ENCODE measurements around the gene NR1D1. TPM values are rescaled to one million over a fixed set of nuclear protein-coding genes. Genes with fewer than 3 reads are reported as not detected.

The NR1D1 gene
- polyA plus RNA-seq, 1 of the 3 experiments (the other 2 are of a cell fraction), result 6.5 TPM

GRCh38 chr17:40107522-40108174, 7.3 kb upstream of the NR1D1 start:
- peaks cover 28 to 29% of the 10 kb centered on the region in 2 experiments for H3K4me1 ChIP-seq (ENCODE audit: control insufficient read depth in 1 of 2, insufficient read depth in 2 of 2, low read depth in 1 of 2, low read length in 1 of 2)
- TF ChIP-seq GABPA (IDR thresholded peaks at IDR 0.05; ENCODE audit: low read depth) (no peak), SMC3 (IDR thresholded peaks at IDR 0.05; ENCODE audit: low read depth, low read length) (no peak), EZH2phosphoT487 (IDR thresholded peaks at IDR 0.05; ENCODE audit: borderline replicate concordance, low read depth) (no peak), REST (IDR thresholded peaks at IDR 0.05; ENCODE audit: low read depth, low read length) (no peak), CTCF (IDR thresholded peaks at IDR 0.05) (no peak), FOXJ3 (CRISPR knock-in tag; IDR thresholded peaks at IDR 0.05) (no peak), GATA2 (CRISPR knock-in tag; IDR thresholded peaks at IDR 0.05) (no peak)
- no peaks in the 10 kb centered on the region for H3K9me3 ChIP-seq
- no peak overlapping the region for H2AFZ ChIP-seq (ENCODE audit: low read depth)
- WGBS (ENCODE audit: low lambda C conversion rate), result 85% methylated on average over 5 of the region's 5 CpGs
- H3K36me3 ChIP-seq (replicated peaks in 1 of 2; ENCODE audit: control insufficient read depth in 1 of 2, insufficient read depth in 2 of 2, low read length in 1 of 2), result no peaks in the 10 kb centered on the region
- no peak overlapping the region for H3K27ac ChIP-seq (ENCODE audit: low read depth in 2 of 2, low read length in 1 of 2)
- H3K9me2 ChIP-seq, result no peaks in the 10 kb centered on the region
- H3K79me2 ChIP-seq (ENCODE audit: insufficient read depth), result no peaks in the 10 kb centered on the region; the same call in 1 of the 2 replicates
- H3K27me3 ChIP-seq (ENCODE audit: insufficient read depth), result no peaks in the 10 kb centered on the region
- no peak overlapping the region for H3K4me2 ChIP-seq
- ChIA-PET POLR2A (no interaction called here), CTCF (interaction anchor here (1.1 to 1.9 kb wide), 5 partner anchors 9 to 82 kb away, joined by 3 to 10 read pairs (median 5); no protein-coding TSS in a partner anchor)
- DNase-seq, result no peak
- no peak overlapping the region for H3K4me3 ChIP-seq (ENCODE audit: low read depth in 2 of 2, low read length in 1 of 2)
- H3K9ac ChIP-seq, result no peak overlapping the region
- peaks cover 24% of the 10 kb centered on the region for H3F3A ChIP-seq (replicated peaks; ENCODE audit: insufficient read depth)
- H4K20me1 ChIP-seq (ENCODE audit: insufficient read depth), result no peaks in the 10 kb centered on the region

- 91% methylated on average over 20 of the region's 20 CpGs for WGBS (ENCODE audit: low lambda C conversion rate)
- Histone ChIP-seq H3K79me2 (ENCODE audit: insufficient read depth) (no peaks in the 10 kb centered on the region; the same call in 1 of the 2 replicates), H3K4me1 (ENCODE audit: control insufficient read depth in 1 of 2, insufficient read depth in 2 of 2, low read depth in 1 of 2, low read length in 1 of 2) (peaks cover 21 to 22% of the 10 kb centered on the region in 2 experiments; a peak in 3 of 4 replicates), H3K9ac (no peak overlapping the region), H3F3A (replicated peaks; ENCODE audit: insufficient read depth) (peaks cover 17% of the 10 kb centered on the region), H2AFZ (ENCODE audit: low read depth) (no peak overlapping the region), H3K4me3 (ENCODE audit: low read depth in 2 of 2, low read length in 1 of 2) (no peak overlapping the region), H3K4me2 (no peak overlapping the region), H3K36me3 (replicated peaks in 1 of 2; ENCODE audit: control insufficient read depth in 1 of 2, insufficient read depth in 2 of 2, low read length in 1 of 2) (no peaks in the 10 kb centered on the region), H4K20me1 (ENCODE audit: insufficient read depth) (no peaks in the 10 kb centered on the region), H3K9me3 (no peaks in the 10 kb centered on the region), H3K9me2 (no peaks in the 10 kb centered on the region), H3K27me3 (ENCODE audit: insufficient read depth) (no peaks in the 10 kb centered on the region), H3K27ac (ENCODE audit: low read depth in 2 of 2, low read length in 1 of 2) (no peak overlapping the region)
- no peak for TF ChIP-seq RAD21 (IDR thresholded peaks at IDR 0.05; ENCODE audit: low read length)
- no peak for TF ChIP-seq NFIC (IDR thresholded peaks at IDR 0.05; ENCODE audit: borderline replicate concordance)
- no peak for TF ChIP-seq USF2 (IDR thresholded peaks at IDR 0.05; ENCODE audit: borderline replicate concordance, low read depth, low read length)
- no peak for TF ChIP-seq EP300 (IDR thresholded peaks at IDR 0.05; ENCODE audit: borderline replicate concordance in 1 of 2, low read depth in 1 of 2, low read length in 1 of 2)
- no peak for TF ChIP-seq GATA2 (CRISPR knock-in tag; IDR thresholded peaks at IDR 0.05)
- no peak for TF ChIP-seq TAF1 (IDR thresholded peaks at IDR 0.05; ENCODE audit: borderline replicate concordance, low read depth, low read length)
- no peak for TF ChIP-seq PBX3 (IDR thresholded peaks at IDR 0.05)
- no peak for TF ChIP-seq TCF12 (IDR thresholded peaks at IDR 0.05)
- ChIA-PET CTCF (interaction anchor here (0.8 to 1.9 kb wide), 6 partner anchors 8 to 82 kb away, joined by 3 to 10 read pairs (median 5); no protein-coding TSS in a partner anchor), POLR2A (no interaction called here)
- DNase-seq, result no peak
Observed at GRCh38 chr17:40106760-40107521, 6.6 kb upstream of the NR1D1 start.
